OCI-M2 (cell line): ENCODE measurements around the gene DRAM1.
"Not testable (repeated sequence)": the region's sequence is repeated elsewhere in the genome, so short reads cannot be mapped to it uniquely, and the experiment has no call there.

ENCODE experiments used
- DNase-seq: peaks from one replicate; lab custom pipeline; 2025; ENCODE audit not compliant: unreplicated experiment; lab: John Stamatoyannopoulos, UW

The DRAM1 gene

GRCh38 chr12:101902641-101903040 is 25.3 kb downstream of the DRAM1 start:
- peak; percentile 22 for DNase-seq

DNA sequence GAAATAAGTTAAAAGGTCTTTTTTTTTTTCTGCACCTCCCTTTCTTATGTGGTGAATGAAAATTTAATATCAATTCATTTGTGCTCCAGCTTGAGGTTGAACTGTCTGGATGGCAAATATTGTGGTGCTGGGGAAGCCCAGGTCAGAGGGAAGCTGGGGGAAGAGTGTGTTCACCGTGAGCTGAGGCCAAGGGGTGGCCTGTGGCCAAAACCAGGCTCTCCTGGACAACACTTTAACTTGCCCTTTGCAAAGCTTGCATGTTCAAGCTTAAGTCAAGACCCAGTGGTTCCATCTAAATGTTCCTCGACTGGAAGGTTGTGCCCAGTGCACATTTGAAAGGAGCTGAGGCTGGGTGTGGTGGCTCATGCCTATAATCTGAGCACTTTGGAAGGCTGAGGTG is 28.8 kb downstream of the DRAM1 start:
- DNase-seq: no peak

DNA sequence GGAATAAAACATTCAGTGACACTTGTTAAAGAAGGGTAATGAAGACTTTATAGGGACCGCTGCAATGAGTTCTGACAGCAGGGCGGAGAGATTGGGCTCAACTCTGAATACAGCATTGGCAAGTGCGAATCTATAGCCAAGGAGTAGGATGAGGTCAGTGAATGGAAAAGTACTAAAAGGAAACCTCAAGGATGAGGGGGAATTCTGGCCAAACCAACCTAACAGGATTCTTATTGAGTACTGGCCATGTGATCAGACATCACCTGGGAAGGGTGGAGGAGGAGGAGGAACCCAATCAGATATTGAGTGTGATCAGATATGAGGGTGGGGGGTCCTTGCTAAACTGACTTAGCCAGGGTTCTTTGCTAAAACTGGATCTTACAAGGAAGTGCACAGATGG is 31.0 kb downstream of the DRAM1 start:
- no peak for DNase-seq

DNA sequence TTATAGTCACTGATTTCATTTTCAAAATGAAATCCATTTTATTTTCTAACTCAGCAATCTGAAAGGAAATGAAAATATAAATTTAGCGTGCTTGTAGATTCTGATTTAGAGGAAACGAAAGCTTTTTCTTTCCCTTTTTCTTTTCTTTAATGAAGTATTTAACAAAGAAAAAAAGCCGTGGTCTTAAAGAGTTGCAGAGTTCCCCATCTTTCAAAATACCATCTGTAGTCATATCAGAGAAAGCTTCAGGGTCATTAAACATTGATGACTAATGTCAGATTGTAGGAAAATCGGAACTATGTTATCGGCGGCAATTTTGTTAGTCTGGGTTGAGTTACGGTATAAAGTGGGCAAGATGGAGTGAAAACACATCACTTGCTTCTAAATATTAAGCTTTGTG is 32.3 kb downstream of the DRAM1 start:
- DNase-seq: no peak

- DNase-seq: no peak
These were observed 38.5 kb downstream of the DRAM1 start for GRCh38 chr12:101915841-101916240.

- DNase-seq: not testable (repeated sequence)
These were observed 41.4 kb downstream of the DRAM1 start for GRCh38 chr12:101918805-101919204.

DNA sequence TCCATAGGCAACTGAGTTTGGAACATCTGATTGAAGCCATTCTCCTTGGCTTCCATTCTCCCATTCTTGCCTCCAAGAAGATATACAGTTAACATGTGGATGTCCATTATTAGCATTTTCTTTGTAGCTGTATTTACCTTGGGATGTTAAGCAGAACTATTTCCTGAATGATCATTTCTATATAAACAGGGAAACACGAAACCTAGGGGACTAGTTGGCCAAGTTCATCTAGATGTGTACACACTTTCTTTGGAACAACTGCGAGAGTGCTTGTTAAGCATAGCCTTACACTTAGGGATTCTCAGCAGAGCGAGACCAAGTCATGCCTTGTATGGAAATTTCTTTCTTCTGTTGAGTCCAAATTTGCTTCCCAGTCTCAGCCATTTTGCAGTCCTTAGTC is 42.1 kb downstream of the DRAM1 start:
- no peak for DNase-seq

DNA sequence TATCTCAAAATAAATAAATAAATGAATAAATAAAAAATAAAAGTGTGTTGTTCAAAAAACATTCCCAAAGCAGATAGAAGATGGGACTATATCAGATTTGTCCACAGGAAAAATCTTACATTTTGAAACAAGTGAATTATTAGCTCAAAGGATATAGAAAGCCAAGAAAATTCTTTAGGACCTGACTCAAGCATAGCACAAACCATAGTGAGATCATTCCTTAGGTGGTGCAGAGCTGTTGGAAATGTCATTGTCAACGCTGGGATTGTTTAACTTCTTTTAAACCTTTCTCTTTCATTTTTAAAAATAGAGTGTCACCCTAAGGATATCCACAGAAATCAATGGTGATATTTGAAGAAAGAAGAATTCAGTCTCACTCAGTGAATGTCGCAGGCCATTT is 43.5 kb downstream of the DRAM1 start:
- DNase-seq: no peak

DNA sequence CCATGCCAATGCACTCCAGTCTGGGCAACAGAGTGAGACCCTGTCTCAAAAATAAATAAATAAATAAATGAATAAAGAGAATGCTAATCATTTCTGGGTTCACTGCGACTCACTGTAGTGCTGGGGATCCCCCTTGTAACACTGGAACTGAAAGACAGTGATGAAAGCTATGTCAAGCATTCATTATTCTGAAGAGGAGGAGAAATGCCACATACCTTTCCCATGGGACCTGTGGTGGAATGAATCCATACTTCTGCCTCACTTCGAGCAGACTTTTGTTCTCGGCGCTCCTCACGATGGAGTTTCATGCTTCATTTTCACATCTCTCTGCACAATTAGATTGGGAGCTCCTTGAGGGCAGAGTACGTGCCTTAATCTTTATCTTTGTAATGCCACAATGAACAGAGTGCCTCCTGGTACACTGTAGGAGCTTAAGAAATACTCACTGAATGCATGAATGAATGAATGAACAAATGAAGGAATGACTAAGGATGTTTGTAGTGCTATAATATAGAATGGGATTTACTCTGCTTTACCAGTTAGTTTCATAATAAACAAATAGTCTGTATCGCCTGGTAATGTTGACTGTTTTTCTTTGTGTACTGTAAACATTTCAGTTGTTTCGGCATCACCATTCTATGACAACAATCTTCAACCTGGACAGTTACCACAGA is 45.8 kb downstream of the DRAM1 start:
- no peak for DNase-seq

GRCh38 chr12:101924618-101925017 is 47.2 kb downstream of the DRAM1 start:
- no peak for DNase-seq

- no peak for DNase-seq
These were observed 48.0 kb downstream of the DRAM1 start for GRCh38 chr12:101925361-101925760.

GRCh38 chr12:101925935-101926334 is 48.6 kb downstream of the DRAM1 start:
- DNase-seq: no peak

DNA sequence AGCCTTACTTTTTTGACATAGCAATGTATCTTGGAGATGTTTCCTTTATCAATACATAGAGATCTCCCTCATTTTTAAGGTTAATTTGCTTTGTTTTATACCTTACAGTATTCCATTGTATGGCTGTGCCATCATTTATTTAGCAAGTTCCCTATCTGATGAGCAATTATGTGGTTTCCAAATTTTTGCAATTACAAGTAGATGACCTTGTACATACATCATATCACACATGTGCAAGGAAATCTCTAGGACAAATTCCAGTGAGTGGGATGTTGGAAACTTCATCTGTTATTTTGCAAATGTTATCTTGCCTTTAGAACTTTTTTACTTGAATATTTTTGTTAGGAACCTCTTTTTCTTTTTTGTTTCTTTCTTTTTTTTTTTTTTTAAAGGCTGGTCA is 49.7 kb downstream of the DRAM1 start:
- no peak for DNase-seq

DNA sequence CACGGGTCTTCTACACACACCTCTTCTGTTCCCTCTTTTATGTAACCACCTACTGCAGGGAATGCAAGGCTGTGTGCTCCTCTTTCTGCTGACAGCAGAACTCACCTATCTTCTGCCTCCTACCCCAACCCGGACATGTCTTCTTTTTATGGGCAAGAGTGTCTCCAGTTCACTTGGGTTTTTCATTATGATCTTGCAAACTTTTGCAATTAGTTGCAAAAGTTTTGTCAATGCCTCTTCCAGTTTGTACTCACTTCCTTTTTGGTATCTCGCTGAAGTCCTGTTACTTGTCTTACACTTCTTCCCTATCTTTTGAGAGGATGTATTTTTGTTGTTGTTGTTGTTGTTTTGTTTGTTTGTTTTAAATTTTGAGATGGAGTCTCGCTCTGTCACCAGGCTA is 50.6 kb downstream of the DRAM1 start:
- no peak for DNase-seq

GRCh38 chr12:101928556-101928955 is 51.2 kb downstream of the DRAM1 start:
- no peak for DNase-seq

- DNase-seq: no peak
These were observed 52.1 kb downstream of the DRAM1 start for GRCh38 chr12:101929365-101930041.

GRCh38 chr12:101931498-101932326 is 54.3 kb downstream of the DRAM1 start:
- DNase-seq: no peak

DNA sequence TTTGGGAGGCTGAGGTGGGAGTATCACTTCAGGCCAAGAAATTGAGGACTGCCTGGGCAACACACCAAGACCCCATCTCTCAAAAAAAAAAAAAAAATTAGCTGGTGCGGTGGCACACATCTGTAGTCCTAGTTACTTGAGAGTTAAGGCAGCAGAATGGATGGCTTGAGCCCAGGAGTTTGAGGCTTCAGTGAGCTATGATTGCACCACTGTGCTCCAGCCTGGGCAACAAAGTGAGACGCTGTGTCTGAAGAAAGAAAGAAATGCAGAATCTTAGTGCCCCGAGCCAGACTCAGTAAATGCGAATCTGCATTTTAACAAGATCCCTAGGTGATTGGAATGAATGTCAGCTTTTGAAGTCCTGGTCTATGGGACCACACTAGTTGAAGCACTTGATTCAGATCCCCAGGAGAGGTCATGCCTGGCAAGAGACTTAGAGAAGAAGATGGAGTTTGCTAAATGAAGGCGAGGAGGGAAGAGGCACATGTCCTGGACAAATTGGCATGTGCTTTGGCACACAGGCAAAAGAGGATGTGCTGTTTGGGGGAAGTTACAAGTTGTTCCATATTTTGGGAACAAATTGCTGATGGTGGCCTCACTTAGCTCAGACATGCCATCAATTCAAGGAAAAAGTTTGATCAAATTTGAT is 56.6 kb downstream of the DRAM1 start:
- DNase-seq: no peak

DNA sequence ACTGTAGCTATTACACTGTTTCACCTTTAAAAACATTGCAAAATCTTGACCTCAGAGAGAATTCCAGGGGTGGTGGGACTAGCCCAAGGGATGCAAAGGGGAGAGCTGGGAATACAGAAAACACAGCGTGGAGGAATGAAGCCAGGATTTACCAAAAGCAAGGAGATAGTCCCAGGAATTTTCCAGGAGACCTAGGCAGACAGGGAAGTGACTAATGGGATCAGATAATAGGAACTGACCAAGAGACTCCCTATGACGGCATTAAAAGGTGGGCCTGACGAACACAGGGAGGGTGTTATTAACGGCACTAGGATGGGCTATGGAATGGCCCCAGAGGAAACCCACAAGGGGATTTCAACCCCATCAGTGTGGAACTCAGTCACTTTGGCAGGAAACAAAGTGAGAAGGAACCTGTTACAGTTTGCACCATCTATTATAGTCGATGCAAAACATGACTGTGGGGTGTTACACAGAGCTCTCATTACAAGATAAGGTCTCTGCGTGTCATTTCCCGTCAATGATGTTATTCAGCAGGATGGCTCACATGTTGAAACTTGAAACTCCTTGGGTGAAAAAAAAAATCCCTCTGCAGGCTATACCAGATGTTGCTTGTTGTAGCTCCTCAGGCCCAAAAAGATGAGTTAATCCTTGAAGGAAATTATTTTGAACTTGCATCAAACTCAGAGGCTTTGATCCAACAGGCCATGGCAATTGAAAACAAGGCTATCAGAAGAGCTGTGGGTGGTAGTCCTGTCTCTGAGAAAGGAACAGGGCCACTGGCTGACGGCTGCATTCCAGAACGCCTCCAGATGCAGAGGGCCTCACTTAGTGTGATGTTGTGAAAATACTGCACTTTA is 58.7 kb downstream of the DRAM1 start:
- no peak for DNase-seq

GRCh38 chr12:101939306-101939705 is 61.9 kb downstream of the DRAM1 start:
- no peak for DNase-seq

- DNase-seq: no peak
These were observed 62.5 kb downstream of the DRAM1 start for GRCh38 chr12:101939856-101940265.
